GM21825 (cell line): Measurements from ENCODE around the gene GPHA2.

Source experiments
- ATAC-seq: cut with Tn5 transposase; IDR thresholded peaks from one replicate; pipeline ENCODE4 v1.9.1; 2021; ENCODE audit warnings: mild to moderate bottlenecking, moderate library complexity; ENCODE audit not compliant: unreplicated experiment

GPHA2 gene

GRCh38 chr11:64892838-64893193 lies 42.9 kb downstream of the GPHA2 start:
- no peak for ATAC-seq

GRCh38 chr11:64892411-64892831 lies 43.3 kb downstream of the GPHA2 start:
- ATAC-seq, result no peak

GRCh38 chr11:64891880-64892279 lies 43.8 kb downstream of the GPHA2 start:
- no peak for ATAC-seq

- ATAC-seq, result no peak
These were observed 44.4 kb downstream of the GPHA2 start for GRCh38 chr11:64891215-64891848.

- ATAC-seq, result no peak
These were observed 45.2 kb downstream of the GPHA2 start for GRCh38 chr11:64890522-64890939.

GRCh38 chr11:64888729-64889511 lies 46.8 kb downstream of the GPHA2 start:
- no peak for ATAC-seq

DNA sequence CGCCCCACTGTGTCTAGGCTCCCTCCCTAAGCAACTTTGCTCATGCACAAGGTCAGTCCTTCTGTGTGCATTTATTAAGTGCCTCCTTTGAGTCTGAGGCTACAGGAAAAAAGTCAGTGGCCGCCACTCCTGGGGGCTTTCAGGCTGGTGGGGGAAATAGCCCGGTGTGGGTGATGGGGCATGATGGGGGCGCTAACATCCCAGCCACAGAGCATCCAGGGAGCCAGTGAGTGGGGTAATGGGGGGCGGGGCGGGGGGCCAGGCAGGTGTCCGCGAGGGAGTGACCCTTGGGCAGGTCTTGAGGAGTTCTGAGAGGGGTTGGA lies 47.3 kb downstream of the GPHA2 start:
- ATAC-seq, result no peak

- peak; percentile 59 for ATAC-seq
These were observed 47.8 kb downstream of the GPHA2 start for GRCh38 chr11:64887757-64888405.

DNA sequence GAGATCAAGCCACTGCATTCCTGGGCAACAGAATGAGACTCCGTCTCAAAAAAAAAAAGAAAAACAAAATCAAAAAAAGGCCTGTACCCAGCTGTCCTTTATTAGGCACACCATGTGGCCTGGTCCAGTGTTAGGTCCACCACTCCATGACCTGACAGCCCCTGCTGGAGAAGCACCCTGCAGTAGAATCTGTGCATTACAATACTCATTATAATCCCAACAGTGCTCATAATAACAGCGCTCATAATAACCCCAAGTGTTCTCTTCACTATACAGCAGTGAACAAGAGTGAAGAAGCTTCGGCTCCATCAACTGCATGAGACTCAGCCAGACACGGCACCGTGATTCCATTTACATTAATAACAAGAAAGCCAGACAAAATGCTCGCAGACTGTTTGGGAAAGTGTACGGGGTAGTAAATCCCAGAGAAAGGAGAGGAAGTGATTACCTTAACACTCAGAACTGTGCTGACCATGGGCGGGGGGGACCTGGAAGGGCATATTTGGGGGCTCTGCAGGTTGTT lies 48.4 kb downstream of the GPHA2 start:
- ATAC-seq, result no peak

DNA sequence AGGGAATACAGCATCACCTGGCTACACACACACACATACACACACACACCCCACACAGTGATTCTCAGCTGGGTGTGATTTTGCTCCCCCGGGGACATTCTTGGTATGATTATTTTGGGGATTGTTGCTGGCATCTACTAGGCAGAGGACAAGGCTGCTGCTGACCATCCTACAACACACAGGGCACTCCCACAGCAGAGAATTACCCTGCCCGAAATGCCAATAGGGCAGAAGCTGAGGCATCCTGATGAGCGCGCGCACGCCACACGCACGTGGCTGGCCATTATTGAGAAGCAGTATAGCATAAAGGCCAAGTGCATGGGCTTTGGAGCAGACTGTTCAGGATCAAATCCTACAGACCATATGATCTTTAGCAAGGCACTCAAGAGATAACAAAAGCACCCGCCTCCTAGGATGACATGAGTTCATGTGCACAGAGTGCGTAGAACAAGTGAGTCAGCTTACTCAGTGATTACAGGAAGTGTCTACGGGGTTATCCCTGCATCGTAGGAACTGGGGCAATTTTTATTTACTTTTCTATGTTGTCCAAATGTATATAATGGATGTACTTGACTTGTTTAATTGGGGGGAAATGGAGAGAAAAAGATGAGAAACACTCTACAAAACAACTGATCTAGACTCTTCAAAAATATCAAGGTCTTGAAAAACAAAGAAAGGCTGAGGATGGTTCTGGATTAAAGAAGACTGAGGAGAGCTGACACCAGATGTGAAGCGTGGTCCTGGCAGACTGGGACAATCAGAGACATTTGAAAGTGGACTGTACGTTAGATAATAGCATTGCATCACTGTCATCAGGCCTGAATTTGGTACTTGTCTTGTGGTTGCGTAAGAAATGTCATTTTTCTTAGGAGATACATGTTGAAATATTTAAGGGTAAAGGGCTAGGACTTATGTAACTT lies 50.1 kb downstream of the GPHA2 start:
- no peak for ATAC-seq
